ENCODE measurements around the gene NBL1.

Gene NBL1

DNA sequence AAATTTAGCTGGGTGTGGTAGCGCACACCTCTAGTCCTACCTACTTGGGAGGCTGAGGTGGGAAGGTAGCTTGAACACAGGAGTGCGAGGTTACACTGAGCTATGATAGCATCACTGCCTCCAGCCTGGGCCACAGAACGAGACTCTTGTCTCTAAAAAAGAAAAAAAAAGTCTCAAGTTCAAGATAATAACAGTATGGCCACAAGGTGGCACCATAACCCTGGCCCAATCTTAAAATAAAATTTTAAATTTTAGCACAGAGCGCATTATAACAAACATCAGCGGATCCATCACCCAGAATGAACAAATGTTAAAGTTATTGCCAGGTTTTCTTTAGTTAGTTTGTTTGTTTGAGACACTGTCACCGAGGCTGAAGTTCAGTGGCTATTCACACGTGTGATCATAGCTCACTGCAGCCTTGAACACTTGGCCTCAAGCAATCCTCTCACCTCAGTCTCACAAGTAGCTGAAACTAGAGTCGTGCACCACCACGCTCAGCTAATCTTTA lies 17.7 kb downstream of the NBL1 start:
- Histone ChIP-seq H3K27ac (ENCODE audit: low read length) (no peak overlapping the region), H3K9ac (ENCODE audit: low read length) (no peak overlapping the region), H3K79me2 (ENCODE audit: low read length) (no peaks in the 10 kb centered on the region), H4K20me1 (ENCODE audit: insufficient read depth, low read length) (no peaks in the 10 kb centered on the region), H3K4me2 (ENCODE audit: low read depth, low read length) (no peak overlapping the region), H3K27me3 (replicated peaks; ENCODE audit: insufficient read depth, low read length) (peaks cover 51% of the 10 kb centered on the region), H3K36me3 (replicated peaks; ENCODE audit: insufficient read depth, low read length) (no peaks in the 10 kb centered on the region), H3K4me1 (ENCODE audit: low read length) (no peaks in the 10 kb centered on the region; the same call in 1 of the 2 replicates), H3K4me3 (ENCODE audit: low read length) (no peak overlapping the region), H3K9me3 (replicated peaks; ENCODE audit: insufficient read depth, low read length) (no peaks in the 10 kb centered on the region), H3K9me2 (replicated peaks; ENCODE audit: insufficient read depth, low read length) (no peaks in the 10 kb centered on the region), H2AFZ (ENCODE audit: low read length) (no peak overlapping the region), H3F3A (ENCODE audit: insufficient read depth, low read length) (no peaks in the 10 kb centered on the region)
- TF ChIP-seq EZH2 (optimal IDR thresholded peaks at IDR 0.05; ENCODE audit: low read depth, low read length), result no peak
- TF ChIP-seq, protein P1, sequence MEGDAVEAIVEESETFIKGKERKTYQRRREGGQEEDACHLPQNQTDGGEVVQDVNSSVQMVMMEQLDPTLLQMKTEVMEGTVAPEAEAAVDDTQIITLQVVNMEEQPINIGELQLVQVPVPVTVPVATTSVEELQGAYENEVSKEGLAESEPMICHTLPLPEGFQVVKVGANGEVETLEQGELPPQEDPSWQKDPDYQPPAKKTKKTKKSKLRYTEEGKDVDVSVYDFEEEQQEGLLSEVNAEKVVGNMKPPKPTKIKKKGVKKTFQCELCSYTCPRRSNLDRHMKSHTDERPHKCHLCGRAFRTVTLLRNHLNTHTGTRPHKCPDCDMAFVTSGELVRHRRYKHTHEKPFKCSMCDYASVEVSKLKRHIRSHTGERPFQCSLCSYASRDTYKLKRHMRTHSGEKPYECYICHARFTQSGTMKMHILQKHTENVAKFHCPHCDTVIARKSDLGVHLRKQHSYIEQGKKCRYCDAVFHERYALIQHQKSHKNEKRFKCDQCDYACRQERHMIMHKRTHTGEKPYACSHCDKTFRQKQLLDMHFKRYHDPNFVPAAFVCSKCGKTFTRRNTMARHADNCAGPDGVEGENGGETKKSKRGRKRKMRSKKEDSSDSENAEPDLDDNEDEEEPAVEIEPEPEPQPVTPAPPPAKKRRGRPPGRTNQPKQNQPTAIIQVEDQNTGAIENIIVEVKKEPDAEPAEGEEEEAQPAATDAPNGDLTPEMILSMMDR (IDR thresholded peaks at IDR 0.05; ENCODE audit: low read length), result peak; percentile 69
- peak; percentile 39 for DNase-seq

DNA sequence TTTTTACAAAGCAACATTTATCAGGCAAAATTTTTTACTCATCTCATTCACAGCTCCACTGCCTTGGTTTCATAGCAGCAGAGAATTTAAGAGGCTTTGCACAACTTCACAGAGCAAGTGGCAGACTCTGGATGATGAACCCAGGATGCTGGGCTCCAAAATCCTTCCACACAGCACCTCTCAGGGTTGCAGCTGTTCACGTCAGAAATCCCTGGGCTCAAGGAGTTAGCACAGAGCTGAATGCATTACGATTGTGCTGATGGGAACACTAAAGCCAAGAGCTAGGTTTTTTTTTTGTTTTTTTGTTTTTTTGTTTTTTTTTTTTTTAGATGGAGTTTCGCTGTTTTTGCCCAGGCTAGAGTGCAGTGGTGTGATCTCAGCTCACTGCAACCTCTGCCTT lies 18.2 kb downstream of the NBL1 start:
- Histone ChIP-seq H3K79me2 (ENCODE audit: low read length) (no peaks in the 10 kb centered on the region), H4K20me1 (ENCODE audit: insufficient read depth, low read length) (no peaks in the 10 kb centered on the region)
- no peak for DNase-seq

DNA sequence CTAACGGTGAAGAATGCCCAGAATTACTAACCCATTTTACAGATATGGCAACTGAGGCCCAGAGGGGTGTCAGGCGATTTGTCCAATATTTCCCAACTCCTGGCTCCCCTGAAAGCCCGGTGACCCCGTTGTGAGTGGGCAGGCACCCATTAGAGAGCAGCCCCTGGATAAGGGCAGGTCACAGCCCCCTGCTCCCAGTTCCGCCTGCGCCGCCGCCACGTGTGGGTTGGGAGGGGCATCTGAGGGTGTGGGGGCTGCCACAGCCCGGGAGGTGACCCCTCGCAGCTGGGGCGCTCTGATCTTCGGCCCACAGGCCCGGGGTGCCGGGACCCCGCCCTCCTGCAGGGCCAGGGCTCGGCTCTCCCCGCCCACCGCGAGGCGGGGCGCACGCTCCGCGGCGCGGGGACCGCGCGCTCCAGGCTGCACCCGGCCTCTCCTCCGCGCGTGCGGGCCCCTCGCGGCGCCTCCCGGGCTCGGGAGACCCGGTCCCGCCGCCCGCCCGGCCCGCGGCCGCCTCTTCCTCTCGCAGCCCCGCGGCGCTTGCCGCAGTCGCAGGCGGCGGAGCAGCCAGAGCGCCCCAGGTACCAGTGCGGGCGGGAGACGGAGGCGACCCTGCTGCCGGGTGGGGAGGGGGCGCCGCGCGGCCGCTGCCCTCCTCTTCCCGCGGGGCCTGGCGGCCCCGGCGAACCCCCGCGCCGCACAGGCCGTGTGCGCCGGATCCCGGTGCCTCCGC lies 20.5 kb downstream of the NBL1 start, which contains the start of gene HTR6:
HTR6 (plus strand) TSS at position 423 of the 733 bp plus-strand sequence. CDS start 879 bp downstream, outside the sequence.
- Histone ChIP-seq H3K27me3 (replicated peaks; ENCODE audit: insufficient read depth, low read length) (peaks cover 79% of the 10 kb centered on the region), H3K27ac (ENCODE audit: low read length) (no peak within 1 kb of the TSS), H3K9me3 (replicated peaks; ENCODE audit: insufficient read depth, low read length) (no peaks in the 10 kb centered on the region), H3K4me2 (ENCODE audit: low read depth, low read length) (no peak within 1 kb of the TSS), H3K4me3 (ENCODE audit: low read length) (no peak within 1 kb of the TSS), H3F3A (ENCODE audit: insufficient read depth, low read length) (no peaks in the 10 kb centered on the region), H3K9me2 (replicated peaks; ENCODE audit: insufficient read depth, low read length) (no peaks in the 10 kb centered on the region), H3K79me2 (ENCODE audit: low read length) (no peaks in the 10 kb centered on the region), H4K20me1 (ENCODE audit: insufficient read depth, low read length) (no peaks in the 10 kb centered on the region), H3K9ac (ENCODE audit: low read length) (no peak within 1 kb of the TSS), H3K36me3 (replicated peaks; ENCODE audit: insufficient read depth, low read length) (no peaks in the 10 kb centered on the region), H3K4me1 (ENCODE audit: low read length) (no peaks in the 10 kb centered on the region; the same call in 1 of the 2 replicates), H2AFZ (ENCODE audit: low read length) (no peak within 1 kb of the TSS)
- TF ChIP-seq, protein P1 (IDR thresholded peaks at IDR 0.05; ENCODE audit: low read length), result no peak
- TF ChIP-seq EZH2phosphoT487 (IDR thresholded peaks at IDR 0.05; ENCODE audit: low read length) (no peak), EZH2 (optimal IDR thresholded peaks at IDR 0.05; ENCODE audit: low read depth, low read length) (no peak)
- DNase-seq, result no peak

More for the DNA sequence above, 18.2 kb downstream of the NBL1 start:
- H3K9me3 ChIP-seq (replicated peaks; ENCODE audit: insufficient read depth, low read length), result no peaks in the 10 kb centered on the region
- H3K36me3 ChIP-seq (replicated peaks; ENCODE audit: insufficient read depth, low read length), result no peaks in the 10 kb centered on the region
- no peak overlapping the region for H3K4me2 ChIP-seq (ENCODE audit: low read depth, low read length)
- no peak overlapping the region for H3K27ac ChIP-seq (ENCODE audit: low read length)
- H3K9ac ChIP-seq (ENCODE audit: low read length), result no peak overlapping the region
- H3F3A ChIP-seq (ENCODE audit: insufficient read depth, low read length), result no peaks in the 10 kb centered on the region
- H3K4me1 ChIP-seq (ENCODE audit: low read length), result no peaks in the 10 kb centered on the region; the same call in 1 of the 2 replicates
- no peak overlapping the region for H3K4me3 ChIP-seq (ENCODE audit: low read length)
- TF ChIP-seq EZH2phosphoT487 (IDR thresholded peaks at IDR 0.05; ENCODE audit: low read length) (no peak), EZH2 (optimal IDR thresholded peaks at IDR 0.05; ENCODE audit: low read depth, low read length) (no peak)
- TF ChIP-seq, protein P1 (IDR thresholded peaks at IDR 0.05; ENCODE audit: low read length), result no peak
- H3K27me3 ChIP-seq (replicated peaks; ENCODE audit: insufficient read depth, low read length), result peaks cover 57% of the 10 kb centered on the region
- no peak overlapping the region for H2AFZ ChIP-seq (ENCODE audit: low read length)
- H3K9me2 ChIP-seq (replicated peaks; ENCODE audit: insufficient read depth, low read length), result no peaks in the 10 kb centered on the region
